Stomach (tissue), 4 donors: ENCODE data around the gene PIGL.

Source experiments
- POLR2AphosphoS5 ChIP-seq, 3 donors: sonication (generic); formaldehyde crosslinking; IDR thresholded peaks; one replicate each; pipeline ENCODE4 v1.6.1; 2016; ENCODE audit warnings: antibody characterized with exemption in 3 of 3
- TF ChIP-seq, protein P1 (sequence below), 7 experiments: fragments of 450-650 bp in 4 of 7; fragments of 200-600 bp in 3 of 7; sonication (generic) in 3 of 7; IDR thresholded peaks; one replicate each; pipeline ENCODE4 v1.5.1; 2016 to 2019; ENCODE audit warnings: antibody characterized with exemption in 7 of 7, control low read depth in 2 of 7, mild to moderate bottlenecking in 1 of 7

DNA sequence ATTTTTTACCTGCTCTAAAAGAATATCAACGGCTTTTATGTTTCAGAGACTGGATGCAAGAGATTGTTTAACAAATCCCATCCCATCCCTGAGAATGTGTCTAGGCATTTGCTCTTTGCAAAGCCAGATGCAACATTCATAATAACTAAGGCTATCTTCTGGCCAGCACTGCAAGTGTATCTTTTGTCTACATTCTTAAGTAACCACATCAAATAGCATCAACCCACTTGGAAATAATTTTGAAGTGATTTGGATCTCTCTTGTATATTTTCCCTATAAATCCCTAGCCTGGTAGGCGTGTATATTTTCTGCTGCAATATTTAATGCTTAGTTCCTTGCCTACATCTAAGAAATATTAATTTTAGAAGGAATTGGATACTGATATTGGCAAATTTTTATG lies 64.3 kb downstream of the PIGL start:
- TF ChIP-seq, protein P1, sequence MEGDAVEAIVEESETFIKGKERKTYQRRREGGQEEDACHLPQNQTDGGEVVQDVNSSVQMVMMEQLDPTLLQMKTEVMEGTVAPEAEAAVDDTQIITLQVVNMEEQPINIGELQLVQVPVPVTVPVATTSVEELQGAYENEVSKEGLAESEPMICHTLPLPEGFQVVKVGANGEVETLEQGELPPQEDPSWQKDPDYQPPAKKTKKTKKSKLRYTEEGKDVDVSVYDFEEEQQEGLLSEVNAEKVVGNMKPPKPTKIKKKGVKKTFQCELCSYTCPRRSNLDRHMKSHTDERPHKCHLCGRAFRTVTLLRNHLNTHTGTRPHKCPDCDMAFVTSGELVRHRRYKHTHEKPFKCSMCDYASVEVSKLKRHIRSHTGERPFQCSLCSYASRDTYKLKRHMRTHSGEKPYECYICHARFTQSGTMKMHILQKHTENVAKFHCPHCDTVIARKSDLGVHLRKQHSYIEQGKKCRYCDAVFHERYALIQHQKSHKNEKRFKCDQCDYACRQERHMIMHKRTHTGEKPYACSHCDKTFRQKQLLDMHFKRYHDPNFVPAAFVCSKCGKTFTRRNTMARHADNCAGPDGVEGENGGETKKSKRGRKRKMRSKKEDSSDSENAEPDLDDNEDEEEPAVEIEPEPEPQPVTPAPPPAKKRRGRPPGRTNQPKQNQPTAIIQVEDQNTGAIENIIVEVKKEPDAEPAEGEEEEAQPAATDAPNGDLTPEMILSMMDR (IDR thresholded peaks at IDR 0.05): no peak
- no peak for TF ChIP-seq POLR2AphosphoS5 (IDR thresholded peaks at IDR 0.05)
